Cardiac muscle cell (in vitro differentiated cells and primary cell): Measurements from ENCODE around the gene LDLRAD4. TPM values are rescaled to one million over a fixed set of nuclear protein-coding genes. Genes with fewer than 3 reads are reported as not detected.

Experiments
- DNase-seq, 2 donors: peaks; one replicate each; pipeline versions ENCODE4 v3.0.0 to v3.0.0-alpha.2; 2010 to 2017; ENCODE audit warnings: low read depth in 1 of 2, low spot score in 1 of 2
- H3K27ac ChIP-seq: fragments of 200-600 bp; sonication (generic); 2 replicates; pipeline ENCODE4 v1.5.1; 2016
- H3K27me3 ChIP-seq: fragments of 200-600 bp; sonication (generic); 2 replicates; pipeline ENCODE4 v1.6.0; 2016; ENCODE audit warnings: control low read depth
- H3K36me3 ChIP-seq: fragments of 200-600 bp; sonication (generic); 2 replicates; pipeline ENCODE4 v1.5.1; 2016; ENCODE audit warnings: control low read depth
- H3K4me1 ChIP-seq: fragments of 200-600 bp; sonication (generic); 2 replicates; pipeline ENCODE4 v1.8.1; 2017; ENCODE audit warnings: low read depth, mild to moderate bottlenecking, mixed run types
- H3K4me3 ChIP-seq: fragments of 200-600 bp; sonication (generic); 2 replicates; pipeline ENCODE4 v1.5.1; 2016; ENCODE audit warnings: mild to moderate bottlenecking
- H3K9me3 ChIP-seq: fragments of 200-600 bp; sonication (generic); 2 replicates; pipeline ENCODE4 v1.5.1; 2017; ENCODE audit warnings: low read depth, mild to moderate bottlenecking, control low read depth
- polyA plus RNA-seq: library from polyadenylated mRNA; unstranded; fragments of >200 nt; fragmentation: Nextera tagmentation; extraction: Ambion mirVana; gene quantifications from 2 replicates; pipeline ENCODE4 v1.2.1, GENCODE V29; 2016
- total RNA-seq: library from RNA; depleted of rRNA; stranded (reverse); fragments of >200 nt; gene quantifications from 2 replicates; pipeline ENCODE4 v1.2.3, GENCODE V29; 2016
- TF ChIP-seq, protein P1 (sequence below): IDR thresholded peaks from 2 replicates; pipeline ENCODE4 v1.5.1; 2012; ENCODE audit warnings: low read depth, mild to moderate bottlenecking, low read length

Gene LDLRAD4
- total and polyA plus RNA-seq, 2 experiments from 2014 or later: 10.5 to 11.5 TPM

DNA sequence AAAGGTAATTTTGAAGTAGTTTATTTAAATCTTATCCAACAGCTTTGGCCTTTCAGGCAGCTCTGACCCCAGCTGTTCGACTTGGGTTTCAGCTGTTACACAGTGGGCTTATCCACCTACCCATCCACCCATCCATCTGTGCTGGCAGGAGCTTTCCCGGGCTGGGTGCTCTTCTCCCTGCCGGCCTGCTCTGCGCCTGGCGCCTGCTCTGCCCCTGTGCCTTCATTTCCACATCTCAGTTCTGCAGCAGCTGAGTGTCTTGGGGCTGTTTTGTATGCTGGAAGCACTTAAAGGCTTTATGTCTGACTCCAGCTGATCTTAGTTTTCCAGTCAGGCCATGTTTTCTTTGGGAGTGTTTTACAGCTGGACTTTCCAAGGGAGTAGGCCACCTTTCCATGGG, 24.2 kb downstream of the LDLRAD4 start:
- H3K27me3 ChIP-seq: no peaks in the 10 kb centered on the region
- H3K36me3 ChIP-seq: no peaks in the 10 kb centered on the region
- TF ChIP-seq, protein P1, sequence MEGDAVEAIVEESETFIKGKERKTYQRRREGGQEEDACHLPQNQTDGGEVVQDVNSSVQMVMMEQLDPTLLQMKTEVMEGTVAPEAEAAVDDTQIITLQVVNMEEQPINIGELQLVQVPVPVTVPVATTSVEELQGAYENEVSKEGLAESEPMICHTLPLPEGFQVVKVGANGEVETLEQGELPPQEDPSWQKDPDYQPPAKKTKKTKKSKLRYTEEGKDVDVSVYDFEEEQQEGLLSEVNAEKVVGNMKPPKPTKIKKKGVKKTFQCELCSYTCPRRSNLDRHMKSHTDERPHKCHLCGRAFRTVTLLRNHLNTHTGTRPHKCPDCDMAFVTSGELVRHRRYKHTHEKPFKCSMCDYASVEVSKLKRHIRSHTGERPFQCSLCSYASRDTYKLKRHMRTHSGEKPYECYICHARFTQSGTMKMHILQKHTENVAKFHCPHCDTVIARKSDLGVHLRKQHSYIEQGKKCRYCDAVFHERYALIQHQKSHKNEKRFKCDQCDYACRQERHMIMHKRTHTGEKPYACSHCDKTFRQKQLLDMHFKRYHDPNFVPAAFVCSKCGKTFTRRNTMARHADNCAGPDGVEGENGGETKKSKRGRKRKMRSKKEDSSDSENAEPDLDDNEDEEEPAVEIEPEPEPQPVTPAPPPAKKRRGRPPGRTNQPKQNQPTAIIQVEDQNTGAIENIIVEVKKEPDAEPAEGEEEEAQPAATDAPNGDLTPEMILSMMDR: no peak
- no peaks in the 10 kb centered on the region for H3K9me3 ChIP-seq
- H3K4me1 ChIP-seq: no peaks in the 10 kb centered on the region
- no peak overlapping the region for H3K4me3 ChIP-seq
- no peak for DNase-seq
- no peak overlapping the region for H3K27ac ChIP-seq

DNA sequence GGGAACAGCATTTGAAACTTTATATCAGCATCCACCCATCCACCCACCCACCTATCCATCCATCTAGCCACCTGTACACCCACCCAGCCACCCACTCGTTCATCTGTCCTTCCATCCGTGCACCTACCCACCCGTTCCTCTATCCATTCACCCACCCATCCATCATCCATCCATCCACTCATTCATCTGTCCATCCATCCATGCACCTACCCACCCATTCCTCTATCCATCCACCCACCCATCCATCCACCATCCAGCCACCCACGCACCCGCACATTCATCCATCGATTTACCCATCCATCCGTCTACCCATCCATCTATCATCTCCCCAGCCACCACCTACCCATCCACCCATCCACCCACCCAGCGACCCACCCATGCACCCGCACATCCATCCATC, 24.8 kb downstream of the LDLRAD4 start:
- Histone ChIP-seq H3K27ac (no peak overlapping the region), H3K9me3 (no peaks in the 10 kb centered on the region), H3K4me3 (no peak overlapping the region), H3K27me3 (no peaks in the 10 kb centered on the region), H3K4me1 (no peaks in the 10 kb centered on the region), H3K36me3 (no peaks in the 10 kb centered on the region)
- DNase-seq: no peak
- TF ChIP-seq, protein P1: no peak

DNA sequence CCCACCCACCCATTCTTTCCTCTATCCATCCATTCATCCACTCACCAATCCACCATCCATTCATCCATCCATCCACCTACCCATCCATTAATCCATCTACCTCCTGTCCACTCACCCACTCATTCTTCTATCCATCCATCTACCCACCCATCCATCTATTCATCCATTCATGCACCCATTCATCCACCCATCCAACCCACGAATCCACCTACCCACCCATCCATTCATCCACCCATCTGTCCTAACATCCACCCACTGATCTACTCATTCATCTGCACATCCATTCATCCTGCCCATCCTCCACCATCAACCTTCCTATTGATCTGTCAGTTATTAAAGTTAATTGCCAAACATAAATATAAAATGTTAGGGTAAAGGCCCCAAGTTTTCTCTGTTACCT, 25.6 kb downstream of the LDLRAD4 start:
- H3K27me3 ChIP-seq: no peaks in the 10 kb centered on the region
- no peaks in the 10 kb centered on the region for H3K9me3 ChIP-seq
- TF ChIP-seq, protein P1: no peak
- no peak overlapping the region for H3K27ac ChIP-seq
- H3K36me3 ChIP-seq: no peaks in the 10 kb centered on the region
- no peak for DNase-seq
- no peaks in the 10 kb centered on the region for H3K4me1 ChIP-seq
- no peak overlapping the region for H3K4me3 ChIP-seq

DNA sequence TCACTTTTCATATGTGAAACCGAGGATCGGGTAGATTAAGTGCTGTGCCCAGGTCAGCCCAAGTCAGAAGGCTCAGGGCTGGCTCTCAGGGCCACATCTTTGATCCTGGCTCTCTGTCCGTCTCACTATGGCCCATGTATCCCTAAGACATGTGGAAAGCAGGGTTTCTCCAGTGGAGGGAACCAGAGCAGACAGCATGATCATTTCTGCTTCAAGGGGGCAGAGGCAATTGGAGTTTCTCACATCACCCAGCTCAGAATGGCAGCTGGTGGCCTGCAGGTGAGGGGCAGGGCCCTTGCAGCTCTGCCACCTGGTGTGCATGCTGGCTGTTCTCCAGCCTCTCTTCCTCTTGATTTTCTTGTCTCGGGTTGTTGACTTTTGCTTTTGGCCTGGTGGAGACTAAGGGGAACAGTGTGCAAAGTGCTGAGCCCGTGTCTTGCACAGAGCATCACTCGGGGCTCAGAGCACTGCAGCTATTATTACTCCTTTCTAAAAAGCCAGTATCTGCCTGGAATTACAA, 27.0 kb downstream of the LDLRAD4 start:
- DNase-seq: no peak
- H3K4me1 ChIP-seq: no peaks in the 10 kb centered on the region
- no peaks in the 10 kb centered on the region for H3K9me3 ChIP-seq
- no peaks in the 10 kb centered on the region for H3K27me3 ChIP-seq
- TF ChIP-seq, protein P1: no peak
- no peak overlapping the region for H3K4me3 ChIP-seq
- H3K36me3 ChIP-seq: no peaks in the 10 kb centered on the region
- no peak overlapping the region for H3K27ac ChIP-seq

DNA sequence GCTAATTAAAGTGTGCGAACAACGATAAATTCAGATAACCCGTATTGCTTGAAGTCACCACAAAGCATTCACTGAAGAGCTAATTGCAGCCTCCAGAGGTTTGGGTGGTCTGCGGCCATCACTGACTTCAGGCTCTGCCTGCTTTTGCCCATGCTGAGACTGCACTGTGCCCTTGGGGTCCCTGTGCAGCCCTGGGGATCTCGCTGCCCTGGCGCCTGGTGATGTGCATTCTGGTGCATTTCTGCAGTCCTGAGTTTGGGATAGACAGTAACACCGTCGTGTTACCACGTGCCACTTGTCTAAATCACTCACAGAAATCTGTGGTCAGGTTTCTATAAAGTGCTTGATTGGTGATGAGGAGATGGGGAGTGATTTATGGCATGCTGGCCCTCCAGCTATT, 27.6 kb downstream of the LDLRAD4 start:
- Histone ChIP-seq H3K36me3 (no peaks in the 10 kb centered on the region), H3K9me3 (no peaks in the 10 kb centered on the region), H3K4me1 (no peaks in the 10 kb centered on the region), H3K27me3 (no peaks in the 10 kb centered on the region), H3K27ac (no peak overlapping the region), H3K4me3 (no peak overlapping the region)
- DNase-seq: no peak
- TF ChIP-seq, protein P1: no peak

DNA sequence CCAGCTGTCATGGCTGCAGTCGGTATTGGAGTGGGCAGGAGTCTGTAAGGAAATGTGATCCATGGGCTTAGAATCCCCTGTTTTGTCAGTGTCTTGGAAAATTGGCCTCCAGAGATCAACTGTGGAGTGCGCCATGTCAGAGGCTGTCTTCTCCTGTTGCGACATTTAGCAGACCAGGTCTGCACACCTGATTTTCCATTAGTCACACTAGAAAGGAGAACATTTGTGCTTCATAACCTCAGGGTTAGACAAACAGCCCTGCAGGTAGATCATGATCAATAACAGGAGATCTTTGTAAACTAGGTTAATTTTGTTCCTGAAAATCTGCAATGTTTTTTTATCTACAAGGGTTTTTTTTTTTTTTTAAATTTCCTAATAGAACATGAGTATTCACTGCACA, 28.0 kb downstream of the LDLRAD4 start:
- no peaks in the 10 kb centered on the region for H3K9me3 ChIP-seq
- H3K27me3 ChIP-seq: no peaks in the 10 kb centered on the region
- no peaks in the 10 kb centered on the region for H3K36me3 ChIP-seq
- no peaks in the 10 kb centered on the region for H3K4me1 ChIP-seq
- DNase-seq: no peak
- no peak overlapping the region for H3K27ac ChIP-seq
- TF ChIP-seq, protein P1: no peak
- H3K4me3 ChIP-seq: no peak overlapping the region
